SK-N-SH (cell line): Measurements from ENCODE around the gene CNNM1.

Experiments
- NRF1 ChIP-seq: IDR thresholded peaks from 2 replicates; pipeline ENCODE4 v1.6.1; 2012; ENCODE audit warnings: low read depth, mild to moderate bottlenecking, low read length
- TF ChIP-seq, protein P1 (sequence below): fragments of 200-600 bp; sonication (generic); IDR thresholded peaks from 2 replicates; pipeline ENCODE4 v1.6.1; 2017; ENCODE audit warnings: antibody characterized with exemption, mild to moderate bottlenecking, moderate library complexity

- TF ChIP-seq, protein P1, sequence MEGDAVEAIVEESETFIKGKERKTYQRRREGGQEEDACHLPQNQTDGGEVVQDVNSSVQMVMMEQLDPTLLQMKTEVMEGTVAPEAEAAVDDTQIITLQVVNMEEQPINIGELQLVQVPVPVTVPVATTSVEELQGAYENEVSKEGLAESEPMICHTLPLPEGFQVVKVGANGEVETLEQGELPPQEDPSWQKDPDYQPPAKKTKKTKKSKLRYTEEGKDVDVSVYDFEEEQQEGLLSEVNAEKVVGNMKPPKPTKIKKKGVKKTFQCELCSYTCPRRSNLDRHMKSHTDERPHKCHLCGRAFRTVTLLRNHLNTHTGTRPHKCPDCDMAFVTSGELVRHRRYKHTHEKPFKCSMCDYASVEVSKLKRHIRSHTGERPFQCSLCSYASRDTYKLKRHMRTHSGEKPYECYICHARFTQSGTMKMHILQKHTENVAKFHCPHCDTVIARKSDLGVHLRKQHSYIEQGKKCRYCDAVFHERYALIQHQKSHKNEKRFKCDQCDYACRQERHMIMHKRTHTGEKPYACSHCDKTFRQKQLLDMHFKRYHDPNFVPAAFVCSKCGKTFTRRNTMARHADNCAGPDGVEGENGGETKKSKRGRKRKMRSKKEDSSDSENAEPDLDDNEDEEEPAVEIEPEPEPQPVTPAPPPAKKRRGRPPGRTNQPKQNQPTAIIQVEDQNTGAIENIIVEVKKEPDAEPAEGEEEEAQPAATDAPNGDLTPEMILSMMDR: no peak
- TF ChIP-seq NRF1: no peak
Measured at GRCh38 chr10:99279626-99280111, 49.5 kb upstream of the CNNM1 start.
